Mesenchymal stem cell (in vitro differentiated cells and primary cell): ENCODE data around the gene CADPS.

Source experiments
- DNase-seq: peaks from one replicate; pipeline ENCODE4 v3.0.0-alpha.2; 2013
- H2AFZ ChIP-seq: one replicate; pipeline ENCODE4 v1.6.1; 2013; ENCODE audit warnings: low read depth, mild to moderate bottlenecking, control low read depth, inconsistent platforms, low read length, moderate library complexity
- H2AK5ac ChIP-seq: 2 replicates; pipeline ENCODE4 v1.6.1; 2013; ENCODE audit warnings: low read length, moderate library complexity, mild to moderate bottlenecking, inconsistent platforms; ENCODE audit not compliant: severe bottlenecking
- H2BK120ac ChIP-seq: one replicate; pipeline ENCODE4 v1.6.1; 2013; ENCODE audit warnings: low read depth, mild to moderate bottlenecking, inconsistent platforms, low read length, moderate library complexity
- H2BK12ac ChIP-seq, 2 experiments: one replicate each; pipeline ENCODE4 v1.6.1; 2013; ENCODE audit warnings: inconsistent platforms in 2 of 2, low read length in 2 of 2, mild to moderate bottlenecking in 2 of 2, moderate library complexity in 2 of 2, control low read depth in 1 of 2
- H2BK15ac ChIP-seq: one replicate; pipeline ENCODE4 v1.6.1; 2013; ENCODE audit warnings: mild to moderate bottlenecking, low read depth, inconsistent platforms; ENCODE audit not compliant: poor library complexity, severe bottlenecking
- H2BK5ac ChIP-seq: 2 replicates; pipeline ENCODE4 v1.6.1; 2013; ENCODE audit warnings: low read depth, mild to moderate bottlenecking, low read length, control low read depth, inconsistent platforms; ENCODE audit not compliant: poor library complexity, severe bottlenecking
- H3K14ac ChIP-seq, 2 experiments: one replicate each; pipeline ENCODE4 v1.6.1; 2013; ENCODE audit warnings: inconsistent platforms in 2 of 2, low read length in 2 of 2, control low read depth in 1 of 2, mild to moderate bottlenecking in 1 of 2, moderate library complexity in 1 of 2
- H3K18ac ChIP-seq, 2 experiments: one replicate each; pipeline ENCODE4 v1.6.1; 2013; ENCODE audit warnings: inconsistent platforms in 2 of 2, low read length in 2 of 2, control low read depth in 1 of 2, low read depth in 1 of 2, mild to moderate bottlenecking in 1 of 2
- H3K23ac ChIP-seq, 2 experiments: one replicate each; pipeline ENCODE4 v1.6.1; 2013; ENCODE audit warnings: inconsistent platforms in 2 of 2, low read length in 2 of 2, mild to moderate bottlenecking in 2 of 2, moderate library complexity in 2 of 2, control low read depth in 1 of 2
- H3K27ac ChIP-seq: 2 replicates; pipeline ENCODE4 v1.5.1; 2013; ENCODE audit warnings: mild to moderate bottlenecking, moderate library complexity, low read length, control low read depth, inconsistent platforms; ENCODE audit not compliant: poor library complexity, severe bottlenecking
- H3K27me3 ChIP-seq, 2 experiments: 2 replicates each; pipeline versions ENCODE4 v1.6.1 to v1.7.0; 2013; ENCODE audit warnings: low read length in 2 of 2, mild to moderate bottlenecking in 2 of 2, moderate library complexity in 2 of 2, control low read depth in 1 of 2, inconsistent platforms in 1 of 2; ENCODE audit not compliant: control insufficient read depth in 1 of 2, insufficient read depth in 1 of 2
- H3K36me3 ChIP-seq, 2 experiments: 2 replicates each; pipeline versions ENCODE4 v1.6.1 to v1.7.0; 2013; ENCODE audit warnings: low read length in 2 of 2, control low read depth in 1 of 2, inconsistent platforms in 1 of 2, low read depth in 1 of 2, mild to moderate bottlenecking in 1 of 2; ENCODE audit not compliant: insufficient read depth in 2 of 2, control insufficient read depth in 1 of 2
- H3K4ac ChIP-seq, 2 experiments: one replicate each; pipeline ENCODE4 v1.6.1; 2013; ENCODE audit warnings: inconsistent platforms in 2 of 2, low read length in 2 of 2, mild to moderate bottlenecking in 2 of 2, moderate library complexity in 2 of 2, control low read depth in 1 of 2, low read depth in 1 of 2
- H3K4me1 ChIP-seq: 2 replicates; pipeline ENCODE4 v1.6.1; 2013; ENCODE audit warnings: low read depth, low read length, control low read depth; ENCODE audit not compliant: control insufficient read depth, insufficient read depth
- H3K4me2 ChIP-seq: 2 replicates; pipeline ENCODE4 v1.6.1; 2013; ENCODE audit warnings: low read length, mild to moderate bottlenecking, inconsistent platforms; ENCODE audit not compliant: poor library complexity, severe bottlenecking
- H3K4me3 ChIP-seq, 2 experiments: 2 replicates each; pipeline versions ENCODE4 v1.5.1 to v1.7.0; 2013; ENCODE audit warnings: low read length in 2 of 2, mild to moderate bottlenecking in 2 of 2, control low read depth in 1 of 2, low read depth in 1 of 2; ENCODE audit not compliant: insufficient read depth in 1 of 2
- H3K79me1 ChIP-seq: replicated peaks from 2 replicates; pipeline ENCODE4 v1.6.1; 2013; ENCODE audit warnings: mild to moderate bottlenecking, control low read depth, low read length, inconsistent platforms; ENCODE audit not compliant: poor library complexity, severe bottlenecking
- H3K9ac ChIP-seq: 2 replicates; pipeline ENCODE4 v1.7.0; 2013; ENCODE audit warnings: mild to moderate bottlenecking, low read length, moderate library complexity
- H3K9me3 ChIP-seq: 2 replicates; pipeline ENCODE4 v1.7.0; 2013; ENCODE audit warnings: mild to moderate bottlenecking, low read length; ENCODE audit not compliant: control insufficient read depth
- H4K8ac ChIP-seq: one replicate; pipeline ENCODE4 v1.6.1; 2013; ENCODE audit warnings: inconsistent platforms, mild to moderate bottlenecking, low read length, moderate library complexity
- H4K91ac ChIP-seq: one replicate; pipeline ENCODE4 v1.6.1; 2013; ENCODE audit warnings: mild to moderate bottlenecking, low read length, inconsistent platforms
- WGBS: methylation state at CpG from one replicate; pipeline ENCODE4 v1.1.7; 2013; ENCODE audit warnings: mixed read lengths; 5-methylcytosine and 5-hydroxymethylcytosine counted together

The CADPS gene

GRCh38 chr3:62529230-62529629 lies 346.0 kb downstream of the CADPS start:
- Histone ChIP-seq H2AFZ (no peak overlapping the region), H2AK5ac (no peak overlapping the region), H3K23ac (no peak overlapping the region), H3K4me2 (no peak overlapping the region), H3K14ac (no peak overlapping the region), H3K9ac (no peak overlapping the region), H2BK12ac (no peak overlapping the region), H3K36me3 (no peaks in the 10 kb centered on the region), H3K79me1 (no peaks in the 10 kb centered on the region), H2BK5ac (no peak overlapping the region), H4K8ac (no peak overlapping the region), H3K4me3 (no peak overlapping the region), H3K4me1 (no peaks in the 10 kb centered on the region), H3K27me3 (no peaks in the 10 kb centered on the region), H3K9me3 (no peaks in the 10 kb centered on the region), H3K18ac (no peak overlapping the region), H2BK15ac (no peak overlapping the region), H3K4ac (no peak overlapping the region), H3K27ac (no peak overlapping the region), H4K91ac (no peak overlapping the region), H2BK120ac (no peak overlapping the region)
- 26% methylated on average over 4 of the region's 4 CpGs for WGBS
- peak; percentile 22 for DNase-seq

GRCh38 chr3:62527474-62527873 lies 347.7 kb downstream of the CADPS start:
- H2BK12ac ChIP-seq = no peak overlapping the region
- no peak overlapping the region for H3K14ac ChIP-seq
- H3K4me3 ChIP-seq = no peak overlapping the region
- no peak overlapping the region for H4K8ac ChIP-seq
- no peak overlapping the region for H2AFZ ChIP-seq
- H2BK5ac ChIP-seq = no peak overlapping the region
- no peak for DNase-seq
- no peak overlapping the region for H3K23ac ChIP-seq
- no peak overlapping the region for H3K27ac ChIP-seq
- H3K18ac ChIP-seq = no peak overlapping the region
- H3K9ac ChIP-seq = no peak overlapping the region
- H3K4me1 ChIP-seq = no peaks in the 10 kb centered on the region
- no peaks in the 10 kb centered on the region for H3K9me3 ChIP-seq
- H4K91ac ChIP-seq = no peak overlapping the region
- no peak overlapping the region for H2AK5ac ChIP-seq
- no peak overlapping the region for H2BK120ac ChIP-seq
- no peaks in the 10 kb centered on the region for H3K27me3 ChIP-seq
- no peaks in the 10 kb centered on the region for H3K79me1 ChIP-seq
- WGBS = 75% methylated on average over 4 of the region's 4 CpGs
- H2BK15ac ChIP-seq = no peak overlapping the region
- H3K4me2 ChIP-seq = no peak overlapping the region
- no peaks in the 10 kb centered on the region for H3K36me3 ChIP-seq
- H3K4ac ChIP-seq = no peak overlapping the region

DNA sequence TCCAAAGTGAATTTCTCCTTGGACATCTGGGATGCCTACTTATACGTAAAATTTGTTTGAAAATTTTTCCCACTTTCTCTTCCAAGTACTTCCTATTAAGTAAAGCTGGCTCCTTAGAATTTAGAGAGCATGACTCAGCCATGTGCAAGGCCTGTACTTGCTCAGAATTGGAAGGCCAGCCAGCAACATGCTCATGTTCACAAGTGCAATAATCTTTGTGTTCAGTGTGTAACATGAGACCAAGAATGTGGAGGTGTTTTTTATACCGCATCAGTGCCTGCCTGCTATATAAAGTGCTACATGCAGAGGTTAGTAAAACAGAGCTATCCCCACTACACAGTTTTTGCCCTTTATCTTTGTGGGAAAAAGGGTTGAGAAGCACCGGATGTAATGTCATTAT lies 349.9 kb downstream of the CADPS start:
- Histone ChIP-seq H3K4me1 (no peaks in the 10 kb centered on the region), H3K4me2 (no peak overlapping the region), H2AFZ (no peak overlapping the region), H3K14ac (no peak overlapping the region), H2BK15ac (no peak overlapping the region), H4K8ac (no peak overlapping the region), H3K36me3 (no peaks in the 10 kb centered on the region), H3K18ac (no peak overlapping the region), H3K9me3 (no peaks in the 10 kb centered on the region), H3K4me3 (no peak overlapping the region), H3K79me1 (no peaks in the 10 kb centered on the region), H3K23ac (no peak overlapping the region), H3K9ac (no peak overlapping the region), H2AK5ac (no peak overlapping the region), H3K27ac (no peak overlapping the region), H2BK120ac (no peak overlapping the region), H3K4ac (no peak overlapping the region), H3K27me3 (peaks cover 0 to 4% of the 10 kb centered on the region in 2 experiments), H4K91ac (no peak overlapping the region), H2BK12ac (no peak overlapping the region), H2BK5ac (no peak overlapping the region)
- no peak for DNase-seq
- WGBS = 91% methylated on average over 3 of the region's 3 CpGs

GRCh38 chr3:62523672-62524071 lies 351.5 kb downstream of the CADPS start:
- H3K27me3 ChIP-seq = peaks cover 0 to 4% of the 10 kb centered on the region in 2 experiments
- H3K18ac ChIP-seq = no peak overlapping the region
- H3K23ac ChIP-seq = no peak overlapping the region
- DNase-seq = no peak
- H2AK5ac ChIP-seq = no peak overlapping the region
- H3K36me3 ChIP-seq = no peaks in the 10 kb centered on the region
- no peak overlapping the region for H2BK12ac ChIP-seq
- no peak overlapping the region for H2BK15ac ChIP-seq
- 82% methylated on average over 4 of the region's 4 CpGs for WGBS
- H3K9ac ChIP-seq = no peak overlapping the region
- no peaks in the 10 kb centered on the region for H3K4me1 ChIP-seq
- H3K14ac ChIP-seq = no peak overlapping the region
- H4K91ac ChIP-seq = no peak overlapping the region
- no peak overlapping the region for H2BK120ac ChIP-seq
- no peak overlapping the region for H3K4me3 ChIP-seq
- no peak overlapping the region for H3K4me2 ChIP-seq
- H3K27ac ChIP-seq = no peak overlapping the region
- H3K4ac ChIP-seq = no peak overlapping the region
- no peak overlapping the region for H4K8ac ChIP-seq
- H3K9me3 ChIP-seq = no peaks in the 10 kb centered on the region
- H3K79me1 ChIP-seq = no peaks in the 10 kb centered on the region
- H2AFZ ChIP-seq = no peak overlapping the region
- H2BK5ac ChIP-seq = no peak overlapping the region
